ENCODE results near the gene GZMH.

GRCh38 chr14:24609655-24610344, at the start of gene GZMH:
- TF ChIP-seq CTCF (IDR thresholded peaks at IDR 0.05) (no peak), POLR2A (IDR thresholded peaks at IDR 0.05) (no peak)

All from lower leg skin (tissue), 3 donors.